ENCODE data around the gene CNOT1. TPM values are rescaled to one million over a fixed set of nuclear protein-coding genes. Genes with fewer than 3 reads are reported as not detected.

The CNOT1 gene
- total and polyA plus RNA-seq, 4 donors: 34.0 to 131 (median 78.5) TPM

DNA sequence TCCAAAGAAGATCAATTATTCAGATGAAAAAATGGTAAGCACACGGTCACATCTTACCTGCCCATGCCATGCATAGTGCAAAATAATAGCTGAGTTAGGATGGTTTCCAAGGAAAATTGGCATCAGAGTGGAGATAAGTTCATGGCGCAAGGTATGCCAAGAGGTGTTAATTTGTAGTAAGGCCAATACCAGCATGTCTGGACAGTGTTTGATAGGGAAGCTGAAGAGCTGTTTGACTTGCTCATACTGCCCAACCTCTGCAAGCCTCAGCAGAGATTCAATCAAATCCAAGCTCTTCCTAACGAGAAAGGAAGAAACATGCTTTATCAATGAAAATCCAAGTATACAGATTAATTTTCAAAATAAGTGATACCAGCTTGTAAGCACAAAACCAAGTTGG is 51.0 kb downstream of the CNOT1 start:
- Histone ChIP-seq H3K4me1 (ENCODE audit: control insufficient read depth in 4 of 4, insufficient read depth in 4 of 4, low read length in 3 of 4) (peaks cover 0 to 16% (median 11%) of the 10 kb centered on the region in 4 donors), H3K27me3 (ENCODE audit: control insufficient read depth in 4 of 4, insufficient read depth in 4 of 4, low read length in 3 of 4) (no peaks in the 10 kb centered on the region), H3K36me3 (ENCODE audit: control insufficient read depth in 4 of 4, insufficient read depth in 3 of 4, low read depth in 1 of 4, low read length in 3 of 4) (peaks cover 17 to 81% (median 65%) of the 10 kb centered on the region in 4 donors), H3K27ac (ENCODE audit: low read depth in 1 of 2, low read length in 2 of 2) (no peak overlapping the region), H3K4me3 (ENCODE audit: low read depth in 1 of 3, low read length in 3 of 3) (no peak overlapping the region), H3K9ac (ENCODE audit: low read depth in 1 of 2, low read length in 2 of 2) (no peak overlapping the region), H3K9me3 (ENCODE audit: control insufficient read depth in 4 of 4, low read length in 3 of 4) (no peaks in the 10 kb centered on the region)
- 94% methylated on average over 3 of the region's 3 CpGs for WGBS
- no peak for DNase-seq (ENCODE audit: low spot score)
- TF ChIP-seq JUND (IDR thresholded peaks at IDR 0.05) (no peak), ZBTB33 (IDR thresholded peaks at IDR 0.05) (no peak), RXRA (IDR thresholded peaks at IDR 0.05) (no peak), FOXA2 (IDR thresholded peaks at IDR 0.05) (no peak), HNF4A (conservative IDR thresholded peaks at IDR 0.05) (no peak), EGR1 (IDR thresholded peaks at IDR 0.05; ENCODE audit: low read depth in 2 of 2) (no peak), RAD21 (IDR thresholded peaks at IDR 0.05) (no peak), MAX (IDR thresholded peaks at IDR 0.05) (no peak), FOXA1 (IDR thresholded peaks at IDR 0.05) (no peak), SP1 (IDR thresholded peaks at IDR 0.05) (no peak), CTCF (IDR thresholded peaks at IDR 0.05; ENCODE audit: low read depth, low read length, missing input control) (no peak), NR2F2 (IDR thresholded peaks at IDR 0.05) (no peak), YY1 (IDR thresholded peaks at IDR 0.05) (no peak), TAF1 (conservative IDR thresholded peaks at IDR 0.05) (no peak), GABPA (IDR thresholded peaks at IDR 0.05 in 1 of 2, conservative IDR thresholded peaks at IDR 0.05 in 1 of 2) (no peak)
- TF ChIP-seq, protein P1, sequence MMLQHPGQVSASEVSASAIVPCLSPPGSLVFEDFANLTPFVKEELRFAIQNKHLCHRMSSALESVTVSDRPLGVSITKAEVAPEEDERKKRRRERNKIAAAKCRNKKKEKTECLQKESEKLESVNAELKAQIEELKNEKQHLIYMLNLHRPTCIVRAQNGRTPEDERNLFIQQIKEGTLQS (IDR thresholded peaks at IDR 0.05): no peak
- TF ChIP-seq, protein P2, sequence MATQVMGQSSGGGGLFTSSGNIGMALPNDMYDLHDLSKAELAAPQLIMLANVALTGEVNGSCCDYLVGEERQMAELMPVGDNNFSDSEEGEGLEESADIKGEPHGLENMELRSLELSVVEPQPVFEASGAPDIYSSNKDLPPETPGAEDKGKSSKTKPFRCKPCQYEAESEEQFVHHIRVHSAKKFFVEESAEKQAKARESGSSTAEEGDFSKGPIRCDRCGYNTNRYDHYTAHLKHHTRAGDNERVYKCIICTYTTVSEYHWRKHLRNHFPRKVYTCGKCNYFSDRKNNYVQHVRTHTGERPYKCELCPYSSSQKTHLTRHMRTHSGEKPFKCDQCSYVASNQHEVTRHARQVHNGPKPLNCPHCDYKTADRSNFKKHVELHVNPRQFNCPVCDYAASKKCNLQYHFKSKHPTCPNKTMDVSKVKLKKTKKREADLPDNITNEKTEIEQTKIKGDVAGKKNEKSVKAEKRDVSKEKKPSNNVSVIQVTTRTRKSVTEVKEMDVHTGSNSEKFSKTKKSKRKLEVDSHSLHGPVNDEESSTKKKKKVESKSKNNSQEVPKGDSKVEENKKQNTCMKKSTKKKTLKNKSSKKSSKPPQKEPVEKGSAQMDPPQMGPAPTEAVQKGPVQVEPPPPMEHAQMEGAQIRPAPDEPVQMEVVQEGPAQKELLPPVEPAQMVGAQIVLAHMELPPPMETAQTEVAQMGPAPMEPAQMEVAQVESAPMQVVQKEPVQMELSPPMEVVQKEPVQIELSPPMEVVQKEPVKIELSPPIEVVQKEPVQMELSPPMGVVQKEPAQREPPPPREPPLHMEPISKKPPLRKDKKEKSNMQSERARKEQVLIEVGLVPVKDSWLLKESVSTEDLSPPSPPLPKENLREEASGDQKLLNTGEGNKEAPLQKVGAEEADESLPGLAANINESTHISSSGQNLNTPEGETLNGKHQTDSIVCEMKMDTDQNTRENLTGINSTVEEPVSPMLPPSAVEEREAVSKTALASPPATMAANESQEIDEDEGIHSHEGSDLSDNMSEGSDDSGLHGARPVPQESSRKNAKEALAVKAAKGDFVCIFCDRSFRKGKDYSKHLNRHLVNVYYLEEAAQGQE (IDR thresholded peaks at IDR 0.05): no peak

All from liver (tissue), 9 donors.